ENCODE results near the gene KCNJ1. TPM values are rescaled to one million over a fixed set of nuclear protein-coding genes. Genes with fewer than 3 reads are reported as not detected.

KCNJ1 gene
- total and polyA plus RNA-seq, 2 of the 8 experiments (the other 6 are each of a cell fraction or from before 2014, with no cell fraction given), result 0.17 to 0.23 TPM

- Histone ChIP-seq H2AFZ (ENCODE audit: low read length) (no peak overlapping the region), H3K27me3 (replicated peaks in 1 of 4; ENCODE audit: control insufficient read depth in 3 of 4, extremely low read depth in 1 of 4, insufficient read depth in 3 of 4, low read length in 3 of 4) (peaks cover 35 to 82% (median 81%) of the 10 kb centered on the region in 4 experiments), H2BK120ac (replicated peaks; ENCODE audit: low read depth, low read length) (no peak overlapping the region), H4K8ac (ENCODE audit: extremely low read depth, insufficient read depth, low read length) (no peak overlapping the region), H4K20me1 (replicated peaks in 1 of 2; ENCODE audit: control insufficient read depth in 1 of 2, insufficient read depth in 2 of 2, low read length in 2 of 2) (peaks cover 0 to 3% of the 10 kb centered on the region in 2 experiments), H3K23ac (ENCODE audit: insufficient read length) (no peak overlapping the region), H3K36me3 (ENCODE audit: control insufficient read depth in 2 of 4, insufficient read depth in 4 of 4, low read length in 3 of 4) (no peaks in the 10 kb centered on the region), H3K23me2 (ENCODE audit: low read depth, low read length) (peaks cover 7% of the 10 kb centered on the region), H3K18ac (ENCODE audit: extremely low read depth, low read length) (no peak overlapping the region), H4K91ac (replicated peaks; ENCODE audit: insufficient read length, low read length) (no peak overlapping the region), H3K27ac (ENCODE audit: low read depth, low read length) (no peak overlapping the region), H2BK20ac (ENCODE audit: low read length) (no peak overlapping the region), H2BK12ac (ENCODE audit: low read depth, low read length) (no peak overlapping the region), H3K56ac (replicated peaks; ENCODE audit: insufficient read length, low read depth, low read length) (no peak overlapping the region), H4K5ac (ENCODE audit: insufficient read length, low read depth, low read length) (no peak overlapping the region), H2AK5ac (ENCODE audit: low read depth, low read length) (0 out of 2 replicates have a peak overlapping the region, but pooled peaks have one; percentile 29), H3K4ac (replicated peaks; ENCODE audit: insufficient read length, low read depth, low read length) (no peak overlapping the region), H2BK15ac (ENCODE audit: low read length) (no peak overlapping the region), H3K4me3 (ENCODE audit: extremely low read depth in 1 of 4, insufficient read depth in 2 of 4, low read depth in 3 of 4, low read length in 4 of 4) (peak overlapping the region; percentile 35 to 67 (median 50)), H3K9ac (replicated peaks in 1 of 4; ENCODE audit: extremely low read depth in 1 of 4, low read depth in 3 of 4, low read length in 3 of 4) (no peak overlapping the region), H3K9me3 (ENCODE audit: insufficient read depth in 2 of 2, low read depth in 1 of 2, low read length in 1 of 2) (no peaks in the 10 kb centered on the region), H3K79me1 (ENCODE audit: low read depth, low read length) (no peaks in the 10 kb centered on the region), H3K79me2 (ENCODE audit: control insufficient read depth in 1 of 2, insufficient read depth in 2 of 2, low read length in 2 of 2) (no peaks in the 10 kb centered on the region), H3K4me1 (replicated peaks in 1 of 4; ENCODE audit: control insufficient read depth in 3 of 4, insufficient read depth in 4 of 4, low read length in 3 of 4) (peaks cover 4 to 15% (median 12%) of the 10 kb centered on the region in 4 experiments; a peak in 6 of 7 replicates), H2BK5ac (ENCODE audit: low read depth, low read length) (no peak overlapping the region), H3K14ac (ENCODE audit: insufficient read length) (no peak overlapping the region), H3K4me2 (ENCODE audit: insufficient read depth in 1 of 2, low read depth in 2 of 2, low read length in 2 of 2) (peak overlapping the region; percentile 86 to 99)
- CTCF ChIA-PET (ENCODE audit: partially characterized antibody), result interaction anchor here (0.7 to 13.1 kb wide), 5 partner anchors 18 to 789 kb away, joined by 3 to 473 read pairs (median 243); partner anchors contain the start of gene TP53AIP1
- 5% methylated on average over 7 of the region's 9 CpGs; no CpG with 5 or more reads in 1 of the 2 experiments for WGBS, 2 experiments (ENCODE audit: extremely low coverage in 1 of 2, insufficient coverage in 1 of 2, insufficient read length in 1 of 2, insufficient replicate concordance in 2 of 2, low coverage in 1 of 2, low lambda C conversion rate in 2 of 2, missing lambda C conversion rate in 1 of 2)
- no peak for FAIRE-seq
- TF ChIP-seq RBBP5 (IDR thresholded peaks at IDR 0.05; ENCODE audit: borderline replicate concordance, low read depth, low read length) (no peak), SUZ12 (IDR thresholded peaks at IDR 0.05; ENCODE audit: low read length) (peak; percentile 91; the same call in 1 of the 2 replicates), PHF8 (conservative IDR thresholded peaks at IDR 0.05; ENCODE audit: low read depth, low read length) (no peak), HDAC2 (IDR thresholded peaks at IDR 0.05; ENCODE audit: borderline replicate concordance in 1 of 2, low read depth in 2 of 2, low read length in 2 of 2) (no peak), EZH2 (IDR thresholded peaks at IDR 0.05; ENCODE audit: low read depth, low read length, severe bottlenecking) (peak; percentile 86), SP2 (IDR thresholded peaks at IDR 0.05; ENCODE audit: low read length) (no peak), NRF1 (IDR thresholded peaks at IDR 0.05; ENCODE audit: low read depth, low read length) (no peak)
- peak in 1 of 2 experiments; percentile 77 for DNase-seq (ENCODE audit: low read depth in 1 of 2, low spot score in 2 of 2)
- POLR2A ChIA-PET (ENCODE audit: partially characterized antibody), result interaction anchor here (0.9 to 2.6 kb wide), 4 partner anchors 12 to 484 kb away, joined by 3 to 19 read pairs (median 4); no protein-coding TSS in a partner anchor
Measured at GRCh38 chr11:128890216-128890542, 23.1 kb upstream of the KCNJ1 start.

All from H1 (cell line).